ENCODE results near the gene RNF121. TPM values are rescaled to one million over a fixed set of nuclear protein-coding genes. Genes with fewer than 3 reads are reported as not detected.

Gene RNF121
- total and polyA plus RNA-seq, 2 of the 13 experiments (the other 11 are each of a cell fraction or from before 2014, with no cell fraction given) = 28.6 to 44.3 TPM

DNA sequence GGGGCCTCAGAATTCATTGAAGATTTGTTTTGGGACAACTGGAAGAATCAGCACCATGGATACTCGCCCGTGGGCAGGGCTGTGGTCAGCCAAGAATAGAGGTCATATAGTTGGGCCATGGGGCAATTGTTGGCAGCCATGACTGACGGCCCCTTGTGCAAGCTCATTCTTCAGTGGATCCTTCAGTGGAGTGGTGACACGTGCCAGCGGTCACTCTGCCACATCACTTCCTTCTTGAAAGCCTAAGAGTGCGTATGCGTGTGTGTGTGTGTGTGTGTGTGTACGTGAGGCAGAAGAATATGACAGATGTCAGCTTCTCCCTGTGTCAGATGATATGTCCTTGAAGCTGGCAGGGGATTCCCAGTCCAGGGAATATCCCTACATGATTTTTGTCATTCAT is 68.1 kb downstream of the RNF121 start:
- WGBS (ENCODE audit: low lambda C conversion rate) = 93% methylated on average over 6 of the region's 8 CpGs
- H3K4me2 ChIP-seq (ENCODE audit: low read depth, low read length) = no peak overlapping the region
- no peak for TF ChIP-seq ZNF207 (IDR thresholded peaks at IDR 0.05; ENCODE audit: borderline replicate concordance)
- no peak for TF ChIP-seq RFX1 (IDR thresholded peaks at IDR 0.05)
- TF ChIP-seq KLF11 (CRISPR knock-in tag; IDR thresholded peaks at IDR 0.05) = no peak
- no peak for TF ChIP-seq ZFX (CRISPR knock-in tag; IDR thresholded peaks at IDR 0.05; ENCODE audit: low read depth)
- no peak for TF ChIP-seq FOSL1 (CRISPR knock-in tag; IDR thresholded peaks at IDR 0.05; ENCODE audit: borderline replicate concordance)
- TF ChIP-seq, protein P1, sequence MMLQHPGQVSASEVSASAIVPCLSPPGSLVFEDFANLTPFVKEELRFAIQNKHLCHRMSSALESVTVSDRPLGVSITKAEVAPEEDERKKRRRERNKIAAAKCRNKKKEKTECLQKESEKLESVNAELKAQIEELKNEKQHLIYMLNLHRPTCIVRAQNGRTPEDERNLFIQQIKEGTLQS (CRISPR knock-in tag; IDR thresholded peaks at IDR 0.05) = no peak
- TF ChIP-seq CC2D1A (CRISPR knock-in tag; IDR thresholded peaks at IDR 0.05) = no peak
- TF ChIP-seq, protein P2, sequence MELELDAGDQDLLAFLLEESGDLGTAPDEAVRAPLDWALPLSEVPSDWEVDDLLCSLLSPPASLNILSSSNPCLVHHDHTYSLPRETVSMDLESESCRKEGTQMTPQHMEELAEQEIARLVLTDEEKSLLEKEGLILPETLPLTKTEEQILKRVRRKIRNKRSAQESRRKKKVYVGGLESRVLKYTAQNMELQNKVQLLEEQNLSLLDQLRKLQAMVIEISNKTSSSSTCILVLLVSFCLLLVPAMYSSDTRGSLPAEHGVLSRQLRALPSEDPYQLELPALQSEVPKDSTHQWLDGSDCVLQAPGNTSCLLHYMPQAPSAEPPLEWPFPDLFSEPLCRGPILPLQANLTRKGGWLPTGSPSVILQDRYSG (CRISPR knock-in tag; IDR thresholded peaks at IDR 0.05) = no peak
- no peak for TF ChIP-seq ZNF709 (CRISPR knock-in tag; IDR thresholded peaks at IDR 0.05)
- TF ChIP-seq, protein P3, sequence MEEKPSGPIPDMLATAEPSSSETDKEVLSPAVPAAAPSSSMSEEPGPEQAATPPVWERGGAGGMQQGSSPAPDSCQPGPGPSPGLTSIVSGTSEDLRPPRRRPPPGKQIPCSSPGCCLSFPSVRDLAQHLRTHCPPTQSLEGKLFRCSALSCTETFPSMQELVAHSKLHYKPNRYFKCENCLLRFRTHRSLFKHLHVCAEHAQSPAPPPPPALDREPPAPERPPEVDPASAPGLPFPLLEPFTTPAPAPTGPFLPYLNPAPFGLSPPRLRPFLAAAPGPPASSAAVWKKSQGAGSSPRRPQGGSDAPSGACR (CRISPR knock-in tag; IDR thresholded peaks at IDR 0.05) = no peak
- TF ChIP-seq, protein P4, sequence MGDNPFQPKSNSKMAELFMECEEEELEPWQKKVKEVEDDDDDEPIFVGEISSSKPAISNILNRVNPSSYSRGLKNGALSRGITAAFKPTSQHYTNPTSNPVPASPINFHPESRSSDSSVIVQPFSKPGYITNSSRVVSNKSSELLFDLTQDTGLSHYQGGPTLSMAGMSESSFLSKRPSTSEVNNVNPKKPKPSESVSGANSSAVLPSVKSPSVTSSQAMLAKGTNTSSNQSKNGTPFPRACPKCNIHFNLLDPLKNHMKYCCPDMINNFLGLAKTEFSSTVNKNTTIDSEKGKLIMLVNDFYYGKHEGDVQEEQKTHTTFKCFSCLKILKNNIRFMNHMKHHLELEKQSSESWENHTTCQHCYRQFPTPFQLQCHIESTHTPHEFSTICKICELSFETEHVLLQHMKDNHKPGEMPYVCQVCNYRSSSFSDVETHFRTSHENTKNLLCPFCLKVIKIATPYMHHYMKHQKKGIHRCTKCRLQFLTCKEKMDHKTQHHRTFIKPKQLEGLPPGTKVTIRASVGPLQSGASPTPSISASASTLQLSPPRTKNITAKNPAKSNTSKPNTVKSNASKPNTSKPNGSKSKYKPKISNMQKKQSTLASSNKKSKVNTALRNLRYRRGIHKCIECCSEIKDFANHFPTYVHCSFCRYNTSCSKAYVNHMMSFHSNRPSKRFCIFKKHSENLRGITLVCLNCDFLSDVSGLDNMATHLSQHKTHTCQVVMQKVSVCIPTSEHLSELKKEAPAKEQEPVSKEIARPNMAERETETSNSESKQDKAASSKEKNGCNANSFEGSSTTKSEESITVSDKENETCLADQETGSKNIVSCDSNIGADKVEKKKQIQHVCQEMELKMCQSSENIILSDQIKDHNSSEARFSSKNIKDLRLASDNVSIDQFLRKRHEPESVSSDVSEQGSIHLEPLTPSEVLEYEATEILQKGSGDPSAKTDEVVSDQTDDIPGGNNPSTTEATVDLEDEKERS (CRISPR knock-in tag; IDR thresholded peaks at IDR 0.05) = no peak
- TF ChIP-seq, protein P5, sequence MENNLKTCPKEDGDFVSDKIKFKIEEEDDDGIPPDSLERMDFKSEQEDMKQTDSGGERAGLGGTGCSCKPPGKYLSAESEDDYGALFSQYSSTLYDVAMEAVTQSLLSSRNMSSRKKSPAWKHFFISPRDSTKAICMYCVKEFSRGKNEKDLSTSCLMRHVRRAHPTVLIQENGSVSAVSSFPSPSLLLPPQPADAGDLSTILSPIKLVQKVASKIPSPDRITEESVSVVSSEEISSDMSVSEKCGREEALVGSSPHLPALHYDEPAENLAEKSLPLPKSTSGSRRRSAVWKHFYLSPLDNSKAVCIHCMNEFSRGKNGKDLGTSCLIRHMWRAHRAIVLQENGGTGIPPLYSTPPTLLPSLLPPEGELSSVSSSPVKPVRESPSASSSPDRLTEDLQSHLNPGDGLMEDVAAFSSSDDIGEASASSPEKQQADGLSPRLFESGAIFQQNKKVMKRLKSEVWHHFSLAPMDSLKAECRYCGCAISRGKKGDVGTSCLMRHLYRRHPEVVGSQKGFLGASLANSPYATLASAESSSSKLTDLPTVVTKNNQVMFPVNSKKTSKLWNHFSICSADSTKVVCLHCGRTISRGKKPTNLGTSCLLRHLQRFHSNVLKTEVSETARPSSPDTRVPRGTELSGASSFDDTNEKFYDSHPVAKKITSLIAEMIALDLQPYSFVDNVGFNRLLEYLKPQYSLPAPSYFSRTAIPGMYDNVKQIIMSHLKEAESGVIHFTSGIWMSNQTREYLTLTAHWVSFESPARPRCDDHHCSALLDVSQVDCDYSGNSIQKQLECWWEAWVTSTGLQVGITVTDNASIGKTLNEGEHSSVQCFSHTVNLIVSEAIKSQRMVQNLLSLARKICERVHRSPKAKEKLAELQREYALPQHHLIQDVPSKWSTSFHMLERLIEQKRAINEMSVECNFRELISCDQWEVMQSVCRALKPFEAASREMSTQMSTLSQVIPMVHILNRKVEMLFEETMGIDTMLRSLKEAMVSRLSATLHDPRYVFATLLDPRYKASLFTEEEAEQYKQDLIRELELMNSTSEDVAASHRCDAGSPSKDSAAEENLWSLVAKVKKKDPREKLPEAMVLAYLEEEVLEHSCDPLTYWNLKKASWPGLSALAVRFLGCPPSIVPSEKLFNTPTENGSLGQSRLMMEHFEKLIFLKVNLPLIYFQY (CRISPR knock-in tag; IDR thresholded peaks at IDR 0.05; ENCODE audit: borderline replicate concordance) = no peak
- TF ChIP-seq ZNF10 (CRISPR knock-in tag; IDR thresholded peaks at IDR 0.05; ENCODE audit: borderline replicate concordance, low read depth) = no peak
- in situ Hi-C loops (cut with HindIII; ENCODE audit: extremely low pct_ligation_motif_present, low pct_unique_long_range_greater_than_20kb) (no loop called here), intact Hi-C loops (cut with micrococcal nuclease; ENCODE audit: unreplicated experiment) (no loop called here)
- DNase-seq (ENCODE audit: low spot score) (no peak), FAIRE-seq (no peak), ATAC-seq (no peak)
- no peak overlapping the region for H3K27ac ChIP-seq (ENCODE audit: extremely low read length, insufficient read depth, low read length)
- H3K4me3 ChIP-seq (replicated peaks in 1 of 3; ENCODE audit: insufficient read depth in 1 of 3, low read depth in 2 of 3, low read length in 3 of 3) = no peak overlapping the region
- no TSS peak for BruUV-seq (replicated peaks)
- no peaks in the 10 kb centered on the region for H3K27me3 ChIP-seq (ENCODE audit: control insufficient read depth in 1 of 2, insufficient read depth in 2 of 2, low read length in 2 of 2)
- no peaks in the 10 kb centered on the region for H3K4me1 ChIP-seq (ENCODE audit: insufficient read depth, low read length)
- H3K9ac ChIP-seq (ENCODE audit: insufficient read depth, low read depth, low read length) = no peak overlapping the region
- no peaks in the 10 kb centered on the region for H4K20me1 ChIP-seq (ENCODE audit: insufficient read depth, low read length)
- no peak overlapping the region for H2AFZ ChIP-seq (ENCODE audit: low read length)
- CTCF ChIA-PET (ENCODE audit: low intra/inter-chr PET ratio, low total read pairs) = no interaction called here
- peaks cover 9 to 42% of the 10 kb centered on the region in 2 experiments; a peak in 4 of 5 replicates for H3K36me3 ChIP-seq (replicated peaks in 1 of 2; ENCODE audit: control insufficient read depth in 1 of 2, insufficient read depth in 2 of 2, low read length in 2 of 2)
- POLR2A ChIA-PET = no interaction called here
- H3K9me3 ChIP-seq (ENCODE audit: low read length) = no peaks in the 10 kb centered on the region
- no peaks in the 10 kb centered on the region for H3K79me2 ChIP-seq (ENCODE audit: insufficient read depth, low read length)

Data from HepG2 (cell line).